Measurements from ENCODE around the gene SNX13. TPM values are rescaled to one million over a fixed set of nuclear protein-coding genes. Genes with fewer than 3 reads are reported as not detected.

The SNX13 gene
- total RNA-seq, 1 experiment from 2014 or later = 29.0 TPM

DNA sequence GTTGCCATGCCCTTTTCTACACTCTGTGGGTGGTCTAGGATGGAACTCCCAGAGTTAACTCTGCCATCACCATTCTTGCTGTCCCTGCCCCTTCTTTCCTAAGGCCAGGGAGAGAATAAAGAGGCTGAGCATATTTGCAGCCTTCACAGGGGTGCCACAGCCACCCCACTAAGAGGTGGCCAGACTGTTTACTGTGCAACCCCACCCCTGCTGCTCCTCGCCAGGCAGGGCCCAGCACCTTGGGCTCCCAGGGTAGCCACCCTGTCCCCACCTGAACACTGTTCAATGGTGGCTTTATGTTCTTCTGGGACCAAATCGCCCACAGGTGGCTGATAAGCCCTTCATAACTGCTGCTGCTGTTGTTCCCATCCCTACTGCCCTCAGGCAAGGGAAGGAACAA, 198.9 kb downstream of the SNX13 start:
- H3K4me2 ChIP-seq (ENCODE audit: insufficient read depth, insufficient read length, low read length) = no peak overlapping the region
- no peaks in the 10 kb centered on the region for H3K27me3 ChIP-seq (ENCODE audit: insufficient read depth, low read length)
- no peak overlapping the region for H3K4ac ChIP-seq (ENCODE audit: low read depth, low read length)
- H3K27me3 Mint-ChIP-seq (ENCODE audit: low read depth) = no peaks in the 10 kb centered on the region
- no peaks in the 10 kb centered on the region for H3K79me1 ChIP-seq (ENCODE audit: insufficient read depth, low read depth, low read length, poor library complexity, severe bottlenecking)
- H3K4me3 Mint-ChIP-seq = no peak overlapping the region
- H3K18ac ChIP-seq (ENCODE audit: insufficient read length, low read depth, low read length) = no peak overlapping the region
- H4K91ac ChIP-seq (ENCODE audit: insufficient read length, low read depth, low read length) = no peak overlapping the region
- no peak overlapping the region for H2BK15ac ChIP-seq (ENCODE audit: low read depth, low read length)
- no peak overlapping the region for H3T11ph ChIP-seq (ENCODE audit: low read length)
- no peak overlapping the region for H2BK20ac ChIP-seq (ENCODE audit: low read depth, low read length, poor library complexity, severe bottlenecking)
- H3K9me3 Mint-ChIP-seq = peaks cover 2 to 3% of the 10 kb centered on the region in 2 experiments; a peak in 4 of 5 replicates
- no peak overlapping the region for H3K23ac ChIP-seq (ENCODE audit: insufficient read length, low read depth, low read length)
- peaks cover 2% of the 10 kb centered on the region; the same call in 1 of the 2 replicates for H3K4me1 ChIP-seq (ENCODE audit: insufficient read depth, low read length)
- WGBS (ENCODE audit: extremely low coverage, insufficient read length, low lambda C conversion rate) = no CpG with 5 or more reads among the region's 2 CpGs
- no peaks in the 10 kb centered on the region for H4K20me1 ChIP-seq (ENCODE audit: control insufficient read depth, insufficient read depth, insufficient read length)
- TF ChIP-seq CTCF (conservative IDR thresholded peaks at IDR 0.05) = no peak
- H2BK120ac ChIP-seq (ENCODE audit: low read depth, low read length, poor library complexity, severe bottlenecking) = no peak overlapping the region
- H2BK12ac ChIP-seq (ENCODE audit: insufficient read length, low read depth, low read length) = no peak overlapping the region
- no peak overlapping the region for H3K27ac Mint-ChIP-seq
- no peak overlapping the region for H2AK5ac ChIP-seq (ENCODE audit: insufficient read length, low read length)
- H2AFZ ChIP-seq (ENCODE audit: low read length) = no peak overlapping the region
- H3K14ac ChIP-seq (ENCODE audit: insufficient read depth, low read length) = no peak overlapping the region; the same call in 1 of the 2 replicates
- H3K36me3 Mint-ChIP-seq (ENCODE audit: insufficient read depth in 1 of 3, low read depth in 3 of 3) = peaks cover 2 to 9% (median 3%) of the 10 kb centered on the region in 3 experiments; a peak in 2 of 7 replicates
- no peaks in the 10 kb centered on the region for H3K23me2 ChIP-seq (ENCODE audit: insufficient read length, low read depth, low read length, poor library complexity, severe bottlenecking)
- no peak overlapping the region for H3K27ac ChIP-seq (ENCODE audit: insufficient read length, low read depth, low read length)
- H3K9me3 ChIP-seq (ENCODE audit: control insufficient read depth, low read depth, low read length) = no peaks in the 10 kb centered on the region
- peaks cover 12 to 13% of the 10 kb centered on the region in 2 experiments for H3K4me1 Mint-ChIP-seq
- H3K79me2 ChIP-seq (ENCODE audit: insufficient read depth, low read length) = no peaks in the 10 kb centered on the region
- H4K5ac ChIP-seq (ENCODE audit: insufficient read length, low read depth, low read length) = no peak overlapping the region
- no peak overlapping the region for H2BK5ac ChIP-seq (ENCODE audit: insufficient read length, low read length)
- H3K56ac ChIP-seq (ENCODE audit: insufficient read length, low read depth, low read length) = no peak overlapping the region
- H4K8ac ChIP-seq (replicated peaks; ENCODE audit: insufficient read length, low read depth, low read length) = no peak overlapping the region
- H3K9ac ChIP-seq (ENCODE audit: extremely low read depth, insufficient read length, low read length) = no peak overlapping the region
- no peak for DNase-seq

Other genes starting within 250 kb of the SNX13 start
- gene PRPS1L1, start 87.4 kb upstream of the SNX13 start, total RNA-seq (2021) = not detected in 2 replicates